Uterus (tissue), 4 donors: Measurements from ENCODE around the gene LRG1. TPM values are rescaled to one million over a fixed set of nuclear protein-coding genes. Genes with fewer than 3 reads are reported as not detected.

Source experiments
- DNase-seq, 2 donors: peaks; one replicate each; pipeline ENCODE4 v3.0.0-alpha.2; 2019 to 2020
- H3K27ac ChIP-seq, 2 donors: fragments of 200-600 bp; sonication (generic); 1 replicate in 1 of 2; 2 replicates in 1 of 2; pipeline ENCODE4 v1.5.1; 2016 to 2018
- H3K27me3 ChIP-seq, 2 donors: fragments of 200-600 bp; sonication (generic); one replicate each; pipeline ENCODE4 v1.5.1; 2018 to 2019; ENCODE audit warnings: control low read depth in 1 of 2
- H3K36me3 ChIP-seq, 2 donors: fragments of 200-600 bp; sonication (generic); one replicate each; pipeline ENCODE4 v1.5.1; 2019; ENCODE audit warnings: control low read depth in 1 of 2
- H3K4me1 ChIP-seq, 2 donors: fragments of 200-600 bp; sonication (generic); one replicate each; pipeline ENCODE4 v1.5.1; 2018 to 2019; ENCODE audit warnings: control low read depth in 1 of 2
- H3K4me3 ChIP-seq, 2 donors: fragments of 200-600 bp; sonication (generic); 1 replicate in 1 of 2; 2 replicates in 1 of 2; pipeline ENCODE4 v1.5.1; 2018 to 2019; ENCODE audit warnings: mild to moderate bottlenecking in 1 of 2
- H3K9me3 ChIP-seq, 2 donors: fragments of 200-600 bp; sonication (generic); one replicate each; pipeline ENCODE4 v1.5.1; 2019; ENCODE audit warnings: control low read depth in 1 of 2
- POLR2A ChIP-seq, 2 donors: fragments of 450-650 bp; IDR thresholded peaks; one replicate each; pipeline ENCODE4 v1.6.1; 2016; ENCODE audit warnings: antibody characterized with exemption in 2 of 2, mild to moderate bottlenecking in 1 of 2, moderate library complexity in 1 of 2
- intact Hi-C: fragments of 100-400 bp; cut with DNase I; formaldehyde crosslinking; loops from one replicate; pipeline ENCODE4 v1.15.1; 2023; ENCODE audit warnings: low total_unique reads
- total RNA-seq, 4 donors: library from RNA; depleted of rRNA in 3 of 4; stranded (reverse); fragments of >200 nt in 3 of 4; gene quantifications; one replicate each; pipeline versions ENCODE4 v1.1.0 to v1.2.4, GENCODE V29; 2014 to 2023
- TF ChIP-seq, protein P1 (sequence below), 4 experiments: fragments of 200-600 bp in 2 of 4; fragments of 450-650 bp in 2 of 4; sonication (generic) in 2 of 4; IDR thresholded peaks; one replicate each; pipeline ENCODE4 v1.5.1; 2016 to 2019; ENCODE audit warnings: antibody characterized with exemption in 4 of 4, mild to moderate bottlenecking in 2 of 4, moderate library complexity in 1 of 4
- donor health status: DM: yes; HTN: yes; CAD: no.

LRG1 gene
- total RNA-seq, 4 donors from 2014 or later, result 0.59 to 1.1 (median 1.1) TPM; not detected in 1

DNA sequence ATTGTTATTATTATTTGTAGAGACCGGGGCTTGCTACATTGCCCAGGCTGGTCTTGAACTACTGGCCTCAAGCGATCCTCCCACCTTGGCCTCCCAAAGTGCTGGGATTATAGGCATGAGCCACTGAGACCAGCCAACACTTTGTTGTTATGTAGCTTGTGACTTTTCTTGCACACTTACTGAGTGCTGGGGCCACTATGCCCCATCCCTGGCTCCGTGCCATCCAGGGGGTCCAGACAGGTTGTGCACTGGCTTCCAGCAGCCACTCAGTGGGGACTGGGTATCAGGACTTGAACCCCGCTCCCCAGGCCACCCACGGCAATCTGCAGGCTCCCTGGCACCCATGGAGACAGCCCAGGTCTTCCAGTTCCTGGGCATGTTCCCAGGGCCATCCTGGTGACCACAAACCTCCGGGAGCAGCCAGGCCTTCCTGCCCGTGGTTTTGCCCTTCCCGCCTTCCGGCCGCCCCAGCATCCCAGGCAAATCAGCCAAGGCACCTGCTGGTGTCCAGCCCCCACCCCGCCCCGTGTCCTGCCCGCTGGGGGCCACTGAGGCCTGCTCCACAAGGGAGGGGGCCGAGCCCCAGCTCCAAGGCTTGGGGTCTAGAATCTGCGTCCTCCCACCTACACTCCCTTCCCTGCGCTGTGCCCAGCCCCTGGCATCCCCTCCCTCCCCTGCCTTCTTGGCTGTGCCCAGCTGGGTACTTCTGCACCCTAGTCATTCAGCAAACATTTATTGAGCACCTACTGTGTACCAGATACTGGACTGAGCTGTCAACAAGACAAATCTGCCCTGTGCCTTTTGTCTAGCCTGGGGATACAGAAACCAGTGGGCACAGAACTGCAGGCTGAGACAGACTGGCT lies 43.4 kb upstream of the LRG1 start:
- no peak for TF ChIP-seq POLR2A (IDR thresholded peaks at IDR 0.05)
- TF ChIP-seq, protein P1, sequence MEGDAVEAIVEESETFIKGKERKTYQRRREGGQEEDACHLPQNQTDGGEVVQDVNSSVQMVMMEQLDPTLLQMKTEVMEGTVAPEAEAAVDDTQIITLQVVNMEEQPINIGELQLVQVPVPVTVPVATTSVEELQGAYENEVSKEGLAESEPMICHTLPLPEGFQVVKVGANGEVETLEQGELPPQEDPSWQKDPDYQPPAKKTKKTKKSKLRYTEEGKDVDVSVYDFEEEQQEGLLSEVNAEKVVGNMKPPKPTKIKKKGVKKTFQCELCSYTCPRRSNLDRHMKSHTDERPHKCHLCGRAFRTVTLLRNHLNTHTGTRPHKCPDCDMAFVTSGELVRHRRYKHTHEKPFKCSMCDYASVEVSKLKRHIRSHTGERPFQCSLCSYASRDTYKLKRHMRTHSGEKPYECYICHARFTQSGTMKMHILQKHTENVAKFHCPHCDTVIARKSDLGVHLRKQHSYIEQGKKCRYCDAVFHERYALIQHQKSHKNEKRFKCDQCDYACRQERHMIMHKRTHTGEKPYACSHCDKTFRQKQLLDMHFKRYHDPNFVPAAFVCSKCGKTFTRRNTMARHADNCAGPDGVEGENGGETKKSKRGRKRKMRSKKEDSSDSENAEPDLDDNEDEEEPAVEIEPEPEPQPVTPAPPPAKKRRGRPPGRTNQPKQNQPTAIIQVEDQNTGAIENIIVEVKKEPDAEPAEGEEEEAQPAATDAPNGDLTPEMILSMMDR (IDR thresholded peaks at IDR 0.05), result no peak
- H3K27me3 ChIP-seq, result peaks cover 17 to 30% of the 10 kb centered on the region in 2 donors
- H3K4me1 ChIP-seq, result peaks cover 0 to 21% of the 10 kb centered on the region in 2 donors

DNA sequence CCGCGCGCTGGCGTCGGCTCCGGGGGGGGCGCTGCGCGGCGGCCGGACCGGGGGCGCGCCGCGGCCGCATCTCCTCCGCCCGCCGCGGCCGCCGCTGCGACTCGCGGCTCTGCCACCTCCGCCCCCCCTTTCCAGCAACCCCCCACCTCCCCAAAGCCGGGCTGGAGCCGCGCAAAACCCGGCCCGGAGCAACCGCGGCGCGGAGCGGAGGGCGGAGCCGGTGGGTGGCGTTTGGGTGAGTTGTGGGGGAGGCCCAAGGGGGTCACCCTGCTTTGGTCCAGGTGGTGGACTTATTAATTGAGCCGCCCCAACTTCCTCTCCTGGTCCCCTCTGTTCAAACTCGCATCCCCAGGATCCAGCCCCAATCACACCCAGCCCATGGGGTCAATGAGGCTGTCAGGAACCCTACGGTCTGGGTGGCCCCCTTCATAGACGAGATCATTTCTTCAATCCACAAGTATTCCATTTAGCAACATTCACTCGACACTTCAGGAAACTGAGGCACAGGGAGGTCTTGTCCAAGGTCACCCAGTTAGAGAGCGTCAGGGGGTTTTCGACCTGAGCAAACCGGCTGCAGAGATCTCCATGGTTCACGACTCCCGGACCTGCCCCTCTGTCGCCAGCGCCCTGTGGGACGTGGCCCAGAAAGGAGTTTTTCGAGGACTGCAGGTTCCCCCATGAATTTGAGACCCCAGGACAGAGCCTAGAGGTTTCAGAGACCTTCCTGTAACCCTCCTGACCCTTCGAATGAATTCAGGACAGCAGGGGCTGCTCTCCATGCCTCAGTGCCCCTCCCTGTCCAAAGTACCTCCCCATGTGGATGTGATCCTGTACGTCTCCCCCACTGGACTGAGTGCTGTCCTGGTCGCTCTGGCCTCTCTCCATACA lies 42.1 kb upstream of the LRG1 start:
- DNase-seq, result no peak
- peak overlapping the region in 1 of 2 donors; percentile 27 for H3K27ac ChIP-seq
- H3K27me3 ChIP-seq, result peaks cover 17 to 30% of the 10 kb centered on the region in 2 donors
- intact Hi-C loops, result no loop called here
- H3K36me3 ChIP-seq, result no peaks in the 10 kb centered on the region
- no peak overlapping the region for H3K4me3 ChIP-seq
- TF ChIP-seq, protein P1 (IDR thresholded peaks at IDR 0.05), result no peak
- TF ChIP-seq POLR2A (IDR thresholded peaks at IDR 0.05), result no peak
- no peaks in the 10 kb centered on the region for H3K9me3 ChIP-seq
- H3K4me1 ChIP-seq, result peaks cover 0 to 21% of the 10 kb centered on the region in 2 donors

More for the DNA sequence above, 43.4 kb upstream of the LRG1 start:
- no peaks in the 10 kb centered on the region for H3K36me3 ChIP-seq
- H3K4me3 ChIP-seq, result no peak overlapping the region
- intact Hi-C loops, result no loop called here
- DNase-seq, result no peak
- no peak overlapping the region for H3K27ac ChIP-seq
- H3K9me3 ChIP-seq, result no peaks in the 10 kb centered on the region

DNA sequence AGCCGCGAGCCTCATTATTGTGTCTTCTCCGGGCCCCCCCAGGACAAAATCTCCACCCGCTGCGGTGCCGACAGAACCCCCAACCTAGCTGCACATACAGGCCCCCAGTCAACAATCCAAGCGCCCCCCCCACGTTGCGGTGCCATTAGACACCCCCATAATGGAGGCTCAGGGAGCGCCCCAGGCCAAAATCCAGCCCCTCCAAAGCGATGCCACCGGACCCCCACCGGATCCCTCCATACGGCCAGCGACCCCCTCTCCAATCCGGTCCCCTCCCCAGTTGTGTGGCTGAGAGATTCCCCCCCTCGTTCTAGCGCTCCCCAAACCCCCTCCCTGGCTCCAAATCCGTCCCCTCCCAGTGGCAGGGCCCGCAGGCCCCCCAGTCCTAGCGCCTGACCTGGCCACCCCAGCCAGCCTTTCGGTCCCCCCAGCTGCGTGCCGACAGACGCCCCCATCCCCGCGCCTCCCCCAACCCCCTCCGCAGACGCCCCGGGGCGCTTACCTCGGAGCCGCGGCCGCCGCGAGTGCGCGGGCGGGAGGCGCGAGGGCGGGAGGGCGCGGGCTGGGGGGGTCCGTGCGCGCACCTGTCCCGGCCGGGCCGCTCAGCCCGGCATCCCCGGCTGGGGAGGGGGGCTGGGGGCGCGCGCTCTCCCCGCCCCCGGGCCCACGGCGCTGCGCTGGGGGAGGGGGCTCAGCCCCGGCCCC lies 41.3 kb upstream of the LRG1 start:
- peak overlapping the region; percentile 47 to 62 for H3K27ac ChIP-seq
- H3K36me3 ChIP-seq, result no peaks in the 10 kb centered on the region
- H3K4me3 ChIP-seq, result peak overlapping the region; percentile 19 to 24
- TF ChIP-seq POLR2A (IDR thresholded peaks at IDR 0.05), result no peak
- TF ChIP-seq, protein P1 (IDR thresholded peaks at IDR 0.05), result no peak
- peaks cover 17 to 30% of the 10 kb centered on the region in 2 donors for H3K27me3 ChIP-seq
- no peaks in the 10 kb centered on the region for H3K9me3 ChIP-seq
- H3K4me1 ChIP-seq, result peaks cover 0 to 21% of the 10 kb centered on the region in 2 donors
- intact Hi-C loops, result no loop called here
- no peak for DNase-seq

DNA sequence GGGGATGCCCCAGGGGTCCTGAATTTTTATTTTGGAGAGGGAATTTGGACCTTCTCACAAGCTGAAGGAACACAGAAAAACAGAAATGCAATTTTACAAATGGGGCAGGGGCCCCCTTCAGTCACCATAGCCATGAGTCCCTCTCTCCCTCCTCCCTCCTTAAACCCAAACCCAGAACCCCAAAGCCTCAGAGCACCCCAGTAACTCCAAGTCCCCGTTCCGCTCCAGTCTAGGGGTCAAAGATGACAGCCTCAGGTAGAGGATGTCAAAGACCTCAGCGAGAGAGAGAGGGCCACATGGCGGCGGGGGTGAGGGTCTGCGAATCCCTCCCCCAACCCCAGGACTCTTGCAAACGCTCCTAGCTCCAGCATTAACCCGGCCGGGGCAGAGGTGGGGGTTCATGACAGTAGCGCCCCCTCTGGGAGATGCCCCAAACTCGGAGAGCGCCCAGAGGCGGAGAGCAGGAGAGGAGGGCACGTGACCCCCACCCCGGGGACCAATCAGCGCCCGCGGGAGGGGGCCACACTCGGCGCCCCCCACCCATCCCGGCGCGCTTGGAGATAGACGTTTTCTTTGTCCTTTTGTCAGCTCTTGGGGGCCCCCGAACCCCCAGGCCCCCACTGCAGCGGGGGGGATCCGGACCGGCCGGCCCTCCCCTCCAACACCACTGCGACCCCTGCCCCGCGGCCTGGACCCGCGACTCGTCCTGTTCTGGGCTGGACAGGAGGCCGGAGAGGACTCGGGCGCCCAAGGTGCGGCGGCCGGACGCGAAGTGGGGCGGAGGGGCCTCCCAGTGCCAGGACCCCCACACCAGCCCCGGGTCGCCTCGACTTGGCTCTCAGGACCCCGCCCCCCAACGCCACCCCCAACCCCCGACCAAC lies 40.4 kb upstream of the LRG1 start:
- Histone ChIP-seq H3K4me3 (peak overlapping the region; percentile 19 to 24), H3K27ac (peak overlapping the region; percentile 47 to 62), H3K36me3 (no peaks in the 10 kb centered on the region), H3K27me3 (peaks cover 12 to 26% of the 10 kb centered on the region in 2 donors), H3K9me3 (no peaks in the 10 kb centered on the region), H3K4me1 (peaks cover 0 to 23% of the 10 kb centered on the region in 2 donors)
- DNase-seq, result no peak
- TF ChIP-seq, protein P1 (IDR thresholded peaks at IDR 0.05), result no peak
- TF ChIP-seq POLR2A (IDR thresholded peaks at IDR 0.05), result no peak
- intact Hi-C loops, result no loop called here
